Caco-2 (cell line): ENCODE data around the gene ALDH7A1. TPM values are rescaled to one million over a fixed set of nuclear protein-coding genes. Genes with fewer than 3 reads are reported as not detected.

Experiments
- Bru-seq: library from RNA; stranded (reverse); fragments of 400-500 nt; gene quantifications from one replicate; lab custom pipeline; 2021; lab: Mats Ljungman, UMichigan
- BruChase-seq, 2 experiments: library from RNA; stranded (reverse); fragments of 400-500 nt; gene quantifications; one replicate each; lab custom pipeline; 2021; lab: Mats Ljungman, UMichigan
- BruUV-seq: library from RNA; stranded (reverse); fragments of 400-500 nt; replicated peaks from 2 replicates; lab custom pipeline; 2021; lab: Mats Ljungman, UMichigan
- CTCF ChIA-PET: fragments of 300-600 bp; sonication (Branson Sonifier 250); formaldehyde crosslinking; loops from one replicate; lab custom pipeline; 2022; ENCODE audit warnings: antibody characterized with exemption; lab: Charles Lee
- POLR2A ChIA-PET: fragments of 300-600 bp; sonication (Branson Sonifier 250); formaldehyde crosslinking; loops from one replicate; lab custom pipeline; 2022; ENCODE audit warnings: antibody characterized with exemption; lab: Charles Lee
- DNase-seq, 2 experiments: peaks; one replicate each; pipeline versions ENCODE4 v3.0.0 to v3.0.0-alpha.2; 2020 to 2022
- H3K27me3 ChIP-seq: replicated peaks from 2 replicates; pipeline ENCODE4 v1.6.0; 2011; ENCODE audit warnings: low read length; ENCODE audit not compliant: control insufficient read depth, insufficient read depth
- H3K36me3 ChIP-seq: 2 replicates; pipeline ENCODE4 v1.5.1; 2011; ENCODE audit warnings: low read length; ENCODE audit not compliant: control insufficient read depth, insufficient read depth
- H3K4me1 ChIP-seq: fragments of 250-450 bp; sonication (Bioruptor Pico); 2 replicates; pipeline ENCODE4 v1.5.1; 2020; ENCODE audit warnings: mild to moderate bottlenecking
- H3K4me3 ChIP-seq: 2 replicates; pipeline ENCODE4 v1.5.1; 2011; ENCODE audit warnings: low read depth, mild to moderate bottlenecking, control low read depth, low read length
- H3K9me3 ChIP-seq: fragments of 250-450 bp; sonication (Bioruptor Pico); 2 replicates; pipeline ENCODE4 v1.5.1; 2020; ENCODE audit warnings: mild to moderate bottlenecking, moderate library complexity
- H3K27ac Mint-ChIP-seq: one replicate; pipeline ENCODE4 v1.8.0; 2022; ENCODE audit warnings: mixed read lengths; ENCODE audit not compliant: unreplicated experiment
- H3K27me3 Mint-ChIP-seq: one replicate; pipeline ENCODE4 v1.8.0; 2022; ENCODE audit warnings: mixed read lengths; ENCODE audit not compliant: insufficient read depth, unreplicated experiment
- H3K36me3 Mint-ChIP-seq: one replicate; pipeline ENCODE4 v1.8.0; 2022; ENCODE audit warnings: mild to moderate bottlenecking, mixed read lengths; ENCODE audit not compliant: insufficient read depth, unreplicated experiment
- H3K4me1 Mint-ChIP-seq: one replicate; pipeline ENCODE4 v1.8.0; 2022; ENCODE audit warnings: low read depth, mixed read lengths; ENCODE audit not compliant: unreplicated experiment
- H3K4me3 Mint-ChIP-seq: one replicate; pipeline ENCODE4 v1.8.0; 2022; ENCODE audit warnings: mild to moderate bottlenecking, moderate library complexity, mixed read lengths; ENCODE audit not compliant: unreplicated experiment
- H3K9me3 Mint-ChIP-seq: one replicate; pipeline ENCODE4 v1.8.0; 2022; ENCODE audit warnings: mixed read lengths; ENCODE audit not compliant: unreplicated experiment
- intact Hi-C: fragments of 100-400 bp; cut with micrococcal nuclease; formaldehyde crosslinking; loops from one replicate; pipeline ENCODE4 v1.10.0; 2022; ENCODE audit not compliant: unreplicated experiment
- long read RNA-seq: library from polyadenylated mRNA; stranded (forward); transcript quantifications from one replicate; pipeline ENCODE4 v2.0.0, GENCODE V29; 2022
- total RNA-seq: library from RNA; stranded (reverse); gene quantifications from 2 replicates; pipeline ENCODE4 v1.2.3, GENCODE V29; 2022
- TF ChIP-seq, protein P1 (sequence below), 2 experiments: fragments of 200-600 bp in 1 of 2; IDR thresholded peaks; 1 replicate in 1 of 2; 2 replicates in 1 of 2; pipeline versions ENCODE4 v1.5.1 to v1.8.0; 2011 to 2022; ENCODE audit warnings: antibody characterized with exemption in 1 of 2, control low read depth in 1 of 2, inconsistent platforms in 1 of 2, low read depth in 1 of 2, low read length in 1 of 2, mild to moderate bottlenecking in 1 of 2, moderate library complexity in 1 of 2; ENCODE audit not compliant: insufficient read depth in 1 of 2, severe bottlenecking in 1 of 2, unreplicated experiment in 1 of 2

Gene ALDH7A1
- total RNA-seq, result 192 and 204 TPM in 2 replicates
- percentile 81 among the genes with signal in this experiment for Bru-seq, nascent RNA
- percentile 81 among the genes with signal in this experiment for BruChase-seq, experiment 1, labeled RNA remaining after a 2-hour chase
- percentile 80 among the genes with signal in this experiment for BruChase-seq, experiment 2, labeled RNA remaining after a 6-hour chase
- long read RNA-seq, full-length matches to known transcripts, result 157 of 178 reads
- long read RNA-seq, partial matches to known transcripts, result 13 of 178 reads
- long read RNA-seq, other reads (novel, unspliced or antisense), result 8 of 178 reads

DNA sequence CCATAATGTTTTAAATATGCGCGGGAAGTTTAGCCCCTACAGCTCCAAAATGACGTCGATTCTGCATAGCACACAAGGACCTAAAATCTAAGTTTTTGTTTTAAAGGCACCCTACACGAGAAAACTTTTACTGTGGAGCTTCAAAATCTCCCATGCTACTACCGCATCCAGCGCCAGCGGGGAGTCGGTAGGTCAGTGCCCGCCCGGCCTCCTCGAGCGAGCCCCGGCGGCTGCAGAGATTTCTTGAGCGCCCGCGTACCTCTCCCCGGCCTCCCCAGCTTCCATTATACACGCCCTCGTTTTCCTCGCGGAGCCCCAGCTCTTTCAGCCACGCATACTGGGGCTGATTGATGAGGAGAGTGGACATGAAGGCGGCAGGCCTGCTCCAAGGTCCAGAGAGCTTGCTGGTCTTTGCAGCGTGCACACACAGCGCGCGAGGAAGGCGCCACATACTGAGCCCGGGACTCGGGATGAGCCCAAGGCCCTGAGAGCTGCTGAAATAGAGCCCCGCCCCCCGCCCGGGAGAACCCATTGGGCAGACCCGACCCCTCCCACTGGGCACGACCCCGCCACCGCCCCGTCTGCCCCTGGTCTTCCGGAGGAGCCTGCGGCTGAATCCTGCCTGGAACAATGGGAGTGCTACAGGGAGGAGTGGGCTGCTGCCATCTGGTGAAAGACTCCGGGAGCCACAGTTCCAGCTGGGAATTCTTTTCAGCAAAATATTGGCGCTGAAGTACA is at the start of gene ALDH7A1:
Gene ALDH7A1, minus strand, starts transcription at position 472 of the 738 bp plus-strand sequence. Its CDS starts 21 bp downstream, at position 451.
- TSS peak; percentile 50 for BruUV-seq
- Mint-ChIP-seq H3K36me3 (peaks cover 41% of the 10 kb centered on the region), H3K27ac (peak within 1 kb of the TSS; percentile 91), H3K4me1 (peaks cover 23% of the 10 kb centered on the region), H3K27me3 (no peaks in the 10 kb centered on the region), H3K4me3 (peak within 1 kb of the TSS; percentile 93), H3K9me3 (no peaks in the 10 kb centered on the region)
- Histone ChIP-seq H3K4me3 (peak within 1 kb of the TSS; percentile 66), H3K9me3 (no peaks in the 10 kb centered on the region), H3K27me3 (no peaks in the 10 kb centered on the region), H3K36me3 (no peaks in the 10 kb centered on the region; the same call in 1 of the 2 replicates), H3K4me1 (peaks cover 20% of the 10 kb centered on the region)
- peak; percentile 97 to 98 for DNase-seq
- ChIA-PET CTCF (interaction anchor here (0.6 to 2.0 kb wide), 11 partner anchors 9 to 879 kb away, joined by 3 to 7 read pairs (median 4); partner anchors contain the start of gene LMNB1), POLR2A (interaction anchor here (0.6 to 1.9 kb wide), 7 partner anchors 33 to 1846 kb away, joined by 3 to 15 read pairs (median 4); no protein-coding TSS in a partner anchor)
- intact Hi-C loops, result loop anchor here (1.0 kb wide), 4 partner anchors 51 to 256 kb away; no protein-coding TSS in a partner anchor
- TF ChIP-seq, protein P1, sequence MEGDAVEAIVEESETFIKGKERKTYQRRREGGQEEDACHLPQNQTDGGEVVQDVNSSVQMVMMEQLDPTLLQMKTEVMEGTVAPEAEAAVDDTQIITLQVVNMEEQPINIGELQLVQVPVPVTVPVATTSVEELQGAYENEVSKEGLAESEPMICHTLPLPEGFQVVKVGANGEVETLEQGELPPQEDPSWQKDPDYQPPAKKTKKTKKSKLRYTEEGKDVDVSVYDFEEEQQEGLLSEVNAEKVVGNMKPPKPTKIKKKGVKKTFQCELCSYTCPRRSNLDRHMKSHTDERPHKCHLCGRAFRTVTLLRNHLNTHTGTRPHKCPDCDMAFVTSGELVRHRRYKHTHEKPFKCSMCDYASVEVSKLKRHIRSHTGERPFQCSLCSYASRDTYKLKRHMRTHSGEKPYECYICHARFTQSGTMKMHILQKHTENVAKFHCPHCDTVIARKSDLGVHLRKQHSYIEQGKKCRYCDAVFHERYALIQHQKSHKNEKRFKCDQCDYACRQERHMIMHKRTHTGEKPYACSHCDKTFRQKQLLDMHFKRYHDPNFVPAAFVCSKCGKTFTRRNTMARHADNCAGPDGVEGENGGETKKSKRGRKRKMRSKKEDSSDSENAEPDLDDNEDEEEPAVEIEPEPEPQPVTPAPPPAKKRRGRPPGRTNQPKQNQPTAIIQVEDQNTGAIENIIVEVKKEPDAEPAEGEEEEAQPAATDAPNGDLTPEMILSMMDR (IDR thresholded peaks at IDR 0.05; ENCODE audit: insufficient read depth in 1 of 2, low read depth in 1 of 2, low read length in 1 of 2, severe bottlenecking in 1 of 2, unreplicated experiment in 1 of 2), result peak; percentile 27 to 77

DNA sequence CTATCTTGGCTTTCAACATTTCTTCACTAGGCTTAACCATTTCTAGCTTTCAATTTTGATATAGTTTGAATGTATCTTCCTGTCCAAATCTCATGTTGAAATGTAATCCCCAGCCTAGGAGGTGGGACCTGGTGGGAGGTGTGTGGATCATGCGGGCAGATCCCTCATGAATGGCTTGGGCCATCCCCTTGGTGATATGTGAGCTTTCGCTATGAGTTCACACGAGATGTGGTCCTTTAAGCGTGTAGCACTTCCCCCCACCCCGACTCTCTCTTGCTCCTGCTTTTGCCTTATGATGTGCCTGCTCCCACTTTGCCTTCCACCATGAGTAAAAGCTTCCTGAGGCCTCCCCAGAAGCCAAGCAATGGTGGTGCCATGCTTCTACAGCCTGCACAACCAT is 46.4 kb upstream of the ALDH7A1 start:
- TF ChIP-seq, protein P1 (IDR thresholded peaks at IDR 0.05; ENCODE audit: insufficient read depth in 1 of 2, low read depth in 1 of 2, low read length in 1 of 2, severe bottlenecking in 1 of 2, unreplicated experiment in 1 of 2), result no peak
- intact Hi-C loops, result no loop called here
- H3K4me3 Mint-ChIP-seq, result no peak overlapping the region
- no peaks in the 10 kb centered on the region for H3K27me3 Mint-ChIP-seq
- no TSS peak for BruUV-seq
- H3K4me1 Mint-ChIP-seq, result no peaks in the 10 kb centered on the region
- H3K4me1 ChIP-seq, result no peaks in the 10 kb centered on the region
- H3K36me3 ChIP-seq, result no peaks in the 10 kb centered on the region
- H3K27me3 ChIP-seq, result no peaks in the 10 kb centered on the region
- DNase-seq, result no peak
- ChIA-PET CTCF (no interaction called here), POLR2A (no interaction called here)
- H3K4me3 ChIP-seq, result no peak overlapping the region
- H3K36me3 Mint-ChIP-seq, result peaks cover 6% of the 10 kb centered on the region
- H3K9me3 ChIP-seq, result peaks cover 4% of the 10 kb centered on the region; the same call in 1 of the 2 replicates
- peaks cover 14% of the 10 kb centered on the region for H3K9me3 Mint-ChIP-seq
- H3K27ac Mint-ChIP-seq, result no peak overlapping the region

DNA sequence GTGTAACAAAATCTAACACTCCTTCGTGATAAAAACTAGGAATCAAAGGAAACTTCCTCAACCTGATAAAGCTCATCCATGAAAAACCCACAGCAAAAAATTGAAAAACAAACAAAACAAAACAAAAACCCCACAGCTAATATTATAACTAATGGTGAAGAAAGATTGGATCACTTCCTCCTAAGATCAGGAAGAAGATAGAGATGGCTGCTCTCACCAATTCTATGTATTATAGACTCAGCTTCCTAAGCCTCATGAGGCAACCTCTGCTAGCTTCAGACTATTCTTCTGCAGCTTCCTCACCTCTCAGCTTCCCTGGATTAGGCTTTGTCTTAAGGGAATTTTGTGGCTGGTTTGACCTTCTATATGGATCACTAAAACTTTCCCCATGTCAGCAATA is 45.8 kb upstream of the ALDH7A1 start:
- no peak for DNase-seq
- no peak overlapping the region for H3K4me3 Mint-ChIP-seq
- CTCF ChIA-PET, result no interaction called here
- H3K27me3 ChIP-seq, result no peaks in the 10 kb centered on the region
- H3K4me1 Mint-ChIP-seq, result no peaks in the 10 kb centered on the region
- BruUV-seq, result no TSS peak
- TF ChIP-seq, protein P1 (IDR thresholded peaks at IDR 0.05; ENCODE audit: insufficient read depth in 1 of 2, low read depth in 1 of 2, low read length in 1 of 2, severe bottlenecking in 1 of 2, unreplicated experiment in 1 of 2), result no peak
- intact Hi-C loops, result no loop called here
- H3K9me3 Mint-ChIP-seq, result peaks cover 11% of the 10 kb centered on the region
- no peaks in the 10 kb centered on the region for H3K27me3 Mint-ChIP-seq
- peaks cover 4% of the 10 kb centered on the region; the same call in 1 of the 2 replicates for H3K9me3 ChIP-seq
- POLR2A ChIA-PET, result no interaction called here
- no peak overlapping the region for H3K27ac Mint-ChIP-seq
- no peaks in the 10 kb centered on the region for H3K36me3 ChIP-seq
- H3K36me3 Mint-ChIP-seq, result peaks cover 6% of the 10 kb centered on the region
- no peaks in the 10 kb centered on the region for H3K4me1 ChIP-seq
- H3K4me3 ChIP-seq, result no peak overlapping the region
